Caco-2 (cell line): Measurements from ENCODE around the gene HOXA5. TPM values are rescaled to one million over a fixed set of nuclear protein-coding genes. Genes with fewer than 3 reads are reported as not detected.
A peak's percentile ranks its signal among the peaks of the same experiment; 100 is the strongest.

ENCODE experiments used
- BruUV-seq: library from RNA; stranded (reverse); fragments of 400-500 nt; replicated peaks from 2 replicates; lab custom pipeline; 2021; lab: Mats Ljungman, UMichigan
- CTCF ChIA-PET: fragments of 300-600 bp; sonication (Branson Sonifier 250); formaldehyde crosslinking; loops from one replicate; lab custom pipeline; 2022; ENCODE audit warnings: antibody characterized with exemption; lab: Charles Lee
- POLR2A ChIA-PET: fragments of 300-600 bp; sonication (Branson Sonifier 250); formaldehyde crosslinking; loops from one replicate; lab custom pipeline; 2022; ENCODE audit warnings: antibody characterized with exemption; lab: Charles Lee
- DNase-seq, 2 experiments: peaks; one replicate each; pipeline versions ENCODE4 v3.0.0 to v3.0.0-alpha.2; 2020 to 2022
- H3K27me3 ChIP-seq: replicated peaks from 2 replicates; pipeline ENCODE4 v1.6.0; 2011; ENCODE audit warnings: low read length; ENCODE audit not compliant: control insufficient read depth, insufficient read depth
- H3K36me3 ChIP-seq: 2 replicates; pipeline ENCODE4 v1.5.1; 2011; ENCODE audit warnings: low read length; ENCODE audit not compliant: control insufficient read depth, insufficient read depth
- H3K4me1 ChIP-seq: fragments of 250-450 bp; sonication (Bioruptor Pico); 2 replicates; pipeline ENCODE4 v1.5.1; 2020; ENCODE audit warnings: mild to moderate bottlenecking
- H3K4me3 ChIP-seq: 2 replicates; pipeline ENCODE4 v1.5.1; 2011; ENCODE audit warnings: low read depth, mild to moderate bottlenecking, control low read depth, low read length
- H3K9me3 ChIP-seq: fragments of 250-450 bp; sonication (Bioruptor Pico); 2 replicates; pipeline ENCODE4 v1.5.1; 2020; ENCODE audit warnings: mild to moderate bottlenecking, moderate library complexity
- H3K27ac Mint-ChIP-seq: one replicate; pipeline ENCODE4 v1.8.0; 2022; ENCODE audit warnings: mixed read lengths; ENCODE audit not compliant: unreplicated experiment
- H3K27me3 Mint-ChIP-seq: one replicate; pipeline ENCODE4 v1.8.0; 2022; ENCODE audit warnings: mixed read lengths; ENCODE audit not compliant: insufficient read depth, unreplicated experiment
- H3K36me3 Mint-ChIP-seq: one replicate; pipeline ENCODE4 v1.8.0; 2022; ENCODE audit warnings: mild to moderate bottlenecking, mixed read lengths; ENCODE audit not compliant: insufficient read depth, unreplicated experiment
- H3K4me1 Mint-ChIP-seq: one replicate; pipeline ENCODE4 v1.8.0; 2022; ENCODE audit warnings: low read depth, mixed read lengths; ENCODE audit not compliant: unreplicated experiment
- H3K4me3 Mint-ChIP-seq: one replicate; pipeline ENCODE4 v1.8.0; 2022; ENCODE audit warnings: mild to moderate bottlenecking, moderate library complexity, mixed read lengths; ENCODE audit not compliant: unreplicated experiment
- H3K9me3 Mint-ChIP-seq: one replicate; pipeline ENCODE4 v1.8.0; 2022; ENCODE audit warnings: mixed read lengths; ENCODE audit not compliant: unreplicated experiment
- intact Hi-C: fragments of 100-400 bp; cut with micrococcal nuclease; formaldehyde crosslinking; loops from one replicate; pipeline ENCODE4 v1.10.0; 2022; ENCODE audit not compliant: unreplicated experiment
- total RNA-seq: library from RNA; stranded (reverse); gene quantifications from 2 replicates; pipeline ENCODE4 v1.2.3, GENCODE V29; 2022
- TF ChIP-seq, protein P1 (sequence below), 2 experiments: fragments of 200-600 bp in 1 of 2; IDR thresholded peaks; 1 replicate in 1 of 2; 2 replicates in 1 of 2; pipeline versions ENCODE4 v1.5.1 to v1.8.0; 2011 to 2022; ENCODE audit warnings: antibody characterized with exemption in 1 of 2, control low read depth in 1 of 2, inconsistent platforms in 1 of 2, low read depth in 1 of 2, low read length in 1 of 2, mild to moderate bottlenecking in 1 of 2, moderate library complexity in 1 of 2; ENCODE audit not compliant: insufficient read depth in 1 of 2, severe bottlenecking in 1 of 2, unreplicated experiment in 1 of 2

HOXA5 gene
- total RNA-seq, 1 experiment from 2014 or later = 4.9 TPM

DNA sequence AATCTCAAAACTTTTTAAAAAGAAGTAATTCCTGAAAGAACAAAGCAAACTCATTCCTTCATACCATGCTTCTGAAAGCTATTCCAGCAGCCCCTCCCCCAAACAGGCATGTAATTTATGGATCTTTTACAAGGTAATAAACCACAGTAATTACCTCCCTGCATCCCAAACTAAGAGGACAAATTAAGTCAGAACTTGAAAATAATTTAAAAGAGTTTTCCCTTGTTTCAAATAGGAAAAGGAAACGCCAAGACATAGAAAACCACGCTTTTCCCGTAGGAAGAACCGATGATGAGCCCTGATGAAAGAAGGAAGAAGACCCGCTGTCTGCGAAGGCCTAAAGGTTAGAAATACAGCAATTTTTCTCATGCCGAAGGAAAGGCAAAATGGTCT, 21.8 kb downstream of the HOXA5 start:
- Mint-ChIP-seq H3K36me3 (peaks cover 46% of the 10 kb centered on the region), H3K27ac (peak overlapping the region; percentile 95), H3K27me3 (no peaks in the 10 kb centered on the region), H3K4me3 (peak overlapping the region; percentile 92), H3K9me3 (no peaks in the 10 kb centered on the region), H3K4me1 (peaks cover 38% of the 10 kb centered on the region)
- intact Hi-C loops = loop anchor here (1.0 to 5.0 kb wide), 3 partner anchors 9 to 174 kb away; partner anchors contain the start of gene HOXA4
- ChIA-PET POLR2A (interaction anchor here (0.5 to 1.8 kb wide), 8 partner anchors 8 to 70 kb away, joined by 3 to 9 read pairs (median 3); partner anchors contain the start of genes HOXA4 and HOXA5), CTCF (interaction anchor here (1.4 to 1.6 kb wide), 2 partner anchors 11 to 58 kb away, joined by 3 to 4 read pairs; no protein-coding TSS in a partner anchor)
- Histone ChIP-seq H3K4me3 (peak overlapping the region; percentile 60), H3K36me3 (no peaks in the 10 kb centered on the region), H3K9me3 (no peaks in the 10 kb centered on the region), H3K4me1 (peaks cover 70% of the 10 kb centered on the region), H3K27me3 (no peaks in the 10 kb centered on the region)
- TSS peak; percentile 68 for BruUV-seq
- TF ChIP-seq, protein P1, sequence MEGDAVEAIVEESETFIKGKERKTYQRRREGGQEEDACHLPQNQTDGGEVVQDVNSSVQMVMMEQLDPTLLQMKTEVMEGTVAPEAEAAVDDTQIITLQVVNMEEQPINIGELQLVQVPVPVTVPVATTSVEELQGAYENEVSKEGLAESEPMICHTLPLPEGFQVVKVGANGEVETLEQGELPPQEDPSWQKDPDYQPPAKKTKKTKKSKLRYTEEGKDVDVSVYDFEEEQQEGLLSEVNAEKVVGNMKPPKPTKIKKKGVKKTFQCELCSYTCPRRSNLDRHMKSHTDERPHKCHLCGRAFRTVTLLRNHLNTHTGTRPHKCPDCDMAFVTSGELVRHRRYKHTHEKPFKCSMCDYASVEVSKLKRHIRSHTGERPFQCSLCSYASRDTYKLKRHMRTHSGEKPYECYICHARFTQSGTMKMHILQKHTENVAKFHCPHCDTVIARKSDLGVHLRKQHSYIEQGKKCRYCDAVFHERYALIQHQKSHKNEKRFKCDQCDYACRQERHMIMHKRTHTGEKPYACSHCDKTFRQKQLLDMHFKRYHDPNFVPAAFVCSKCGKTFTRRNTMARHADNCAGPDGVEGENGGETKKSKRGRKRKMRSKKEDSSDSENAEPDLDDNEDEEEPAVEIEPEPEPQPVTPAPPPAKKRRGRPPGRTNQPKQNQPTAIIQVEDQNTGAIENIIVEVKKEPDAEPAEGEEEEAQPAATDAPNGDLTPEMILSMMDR (IDR thresholded peaks at IDR 0.05; ENCODE audit: insufficient read depth in 1 of 2, low read depth in 1 of 2, low read length in 1 of 2, severe bottlenecking in 1 of 2, unreplicated experiment in 1 of 2) = no peak
- no peak for DNase-seq

GRCh38 chr7:27119412-27119911, 24.0 kb downstream of the HOXA5 start:
- Histone ChIP-seq H3K27me3 (no peaks in the 10 kb centered on the region), H3K4me1 (peaks cover 56% of the 10 kb centered on the region), H3K9me3 (no peaks in the 10 kb centered on the region), H3K4me3 (no peak overlapping the region), H3K36me3 (no peaks in the 10 kb centered on the region)
- TF ChIP-seq, protein P1 (IDR thresholded peaks at IDR 0.05; ENCODE audit: insufficient read depth in 1 of 2, low read depth in 1 of 2, low read length in 1 of 2, severe bottlenecking in 1 of 2, unreplicated experiment in 1 of 2) = no peak
- ChIA-PET CTCF (no interaction called here), POLR2A (no interaction called here)
- Mint-ChIP-seq H3K4me3 (peak overlapping the region; percentile 92), H3K27ac (no peak overlapping the region), H3K9me3 (no peaks in the 10 kb centered on the region), H3K4me1 (peaks cover 39% of the 10 kb centered on the region), H3K27me3 (no peaks in the 10 kb centered on the region), H3K36me3 (peaks cover 45% of the 10 kb centered on the region)
- intact Hi-C loops = no loop called here
- DNase-seq = no peak
- BruUV-seq = no TSS peak

DNA sequence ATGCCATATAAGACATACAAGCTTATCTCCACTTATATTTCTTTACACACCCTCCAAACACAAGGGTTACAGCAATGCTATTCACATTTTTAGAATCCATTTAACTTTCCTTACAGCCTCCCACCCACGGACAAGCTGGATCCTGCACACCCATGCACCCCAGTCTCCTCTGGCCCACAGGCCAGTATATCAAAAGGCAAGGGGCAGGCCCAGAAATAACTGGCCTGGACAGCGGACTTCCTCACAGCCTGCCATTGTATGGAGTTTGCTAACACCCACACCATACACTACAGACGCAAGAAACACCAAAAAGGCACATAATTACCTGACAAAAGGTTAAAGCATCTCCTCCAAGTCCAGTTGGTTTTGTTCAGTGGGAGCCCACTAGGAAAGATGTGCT, 24.9 kb downstream of the HOXA5 start:
- Histone ChIP-seq H3K9me3 (no peaks in the 10 kb centered on the region), H3K4me3 (no peak overlapping the region), H3K4me1 (peaks cover 50% of the 10 kb centered on the region), H3K27me3 (no peaks in the 10 kb centered on the region), H3K36me3 (no peaks in the 10 kb centered on the region)
- POLR2A ChIA-PET = no interaction called here
- BruUV-seq = no TSS peak
- H3K4me1 Mint-ChIP-seq = peaks cover 34% of the 10 kb centered on the region
- intact Hi-C loops = no loop called here
- DNase-seq = no peak
- TF ChIP-seq, protein P1 (IDR thresholded peaks at IDR 0.05; ENCODE audit: insufficient read depth in 1 of 2, low read depth in 1 of 2, low read length in 1 of 2, severe bottlenecking in 1 of 2, unreplicated experiment in 1 of 2) = no peak
- H3K4me3 Mint-ChIP-seq = peak overlapping the region; percentile 59
- H3K36me3 Mint-ChIP-seq = peaks cover 39% of the 10 kb centered on the region
- H3K27ac Mint-ChIP-seq = no peak overlapping the region
- no peaks in the 10 kb centered on the region for H3K9me3 Mint-ChIP-seq
- CTCF ChIA-PET = no interaction called here
- no peaks in the 10 kb centered on the region for H3K27me3 Mint-ChIP-seq
